Measurements from ENCODE around the gene ZNF619.

ZNF619 gene

DNA sequence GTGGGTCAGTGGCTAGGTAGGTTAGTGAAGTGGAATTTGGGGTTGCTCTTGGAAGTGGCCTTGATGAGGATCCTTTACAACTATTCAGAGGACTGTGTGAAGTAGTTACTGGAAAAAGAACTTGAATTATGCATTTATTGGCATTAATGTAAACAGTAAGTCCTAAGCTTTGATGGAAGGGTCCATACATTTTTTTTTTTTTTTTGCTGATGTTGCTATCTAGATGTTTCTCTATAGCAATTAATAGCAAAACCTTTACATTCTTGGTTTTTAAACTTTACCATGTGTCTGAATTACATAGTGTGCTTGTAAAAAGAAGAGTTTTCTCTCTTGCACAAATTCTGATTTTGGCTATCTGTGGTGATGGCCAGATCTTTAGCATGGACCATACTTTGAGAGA lies 57.4 kb downstream of the ZNF619 start:
- no peak for DNase-seq (ENCODE audit: low spot score)
